AG04450 (cell line): ENCODE measurements around the gene DOLK. TPM values are rescaled to one million over a fixed set of nuclear protein-coding genes. Genes with fewer than 3 reads are reported as not detected.
"Not testable (repeated sequence)": the region's sequence is repeated elsewhere in the genome, so short reads cannot be mapped to it uniquely, and the experiment has no call there.

Source experiments
- CTCF ChIA-PET: fragments of 300-600, 350-600 bp; formaldehyde crosslinking; extraction: SDS; loops from one replicate; lab custom pipeline; 2022; ENCODE audit warnings: antibody characterized with exemption, inconsistent platforms; lab: Charles Lee
- POLR2A ChIA-PET: fragments of 350-600 bp; formaldehyde crosslinking; extraction: SDS; loops from one replicate; lab custom pipeline; 2021; ENCODE audit warnings: antibody characterized with exemption, inconsistent platforms; lab: Yijun Ruan, JAX
- DNase-seq: peaks from one replicate; pipeline ENCODE4 v3.0.0-alpha.2; 2011; ENCODE audit warnings: low read depth, low spot score
- H3K27ac ChIP-seq: one replicate; pipeline ENCODE4 v1.5.1; 2012; ENCODE audit warnings: low read depth, low read length, control low read depth
- H3K27me3 ChIP-seq: one replicate; pipeline ENCODE4 v1.6.0; 2012; ENCODE audit warnings: low read length; ENCODE audit not compliant: control insufficient read depth, insufficient read depth
- H3K4me3 ChIP-seq: 2 replicates; pipeline ENCODE4 v1.5.1; 2011; ENCODE audit warnings: mild to moderate bottlenecking, low read depth, low read length, control low read depth
- H3K9me3 ChIP-seq: 2 replicates; pipeline ENCODE4 v1.5.1; 2012; ENCODE audit warnings: low read length; ENCODE audit not compliant: control insufficient read depth, insufficient read depth
- polyA plus RNA-seq: library from polyadenylated mRNA; depleted of rRNA; stranded (reverse); fragments of >200 nt; gene quantifications from 2 replicates; pipeline ENCODE4 v1.2.3, GENCODE V29; 2011
- TF ChIP-seq, protein P1 (sequence below): IDR thresholded peaks from 2 replicates; pipeline ENCODE4 v1.5.1; 2011; ENCODE audit warnings: low read depth, low read length, control low read depth, inconsistent platforms

DOLK gene
- polyA plus RNA-seq, 1 experiment: 31.4 TPM

GRCh38 chr9:128986671-128987070, 39.3 kb upstream of the DOLK start:
- no peak for DNase-seq
- CTCF ChIA-PET: interaction anchor here (1.5 kb wide), 1 partner anchor 169 kb away, joined by 6 read pairs; the partner anchor contains the start of gene ENDOG
- POLR2A ChIA-PET: no interaction called here
- Histone ChIP-seq H3K9me3 (no peaks in the 10 kb centered on the region), H3K27me3 (no peaks in the 10 kb centered on the region), H3K4me3 (no peak overlapping the region), H3K27ac (no peak overlapping the region)
- TF ChIP-seq, protein P1, sequence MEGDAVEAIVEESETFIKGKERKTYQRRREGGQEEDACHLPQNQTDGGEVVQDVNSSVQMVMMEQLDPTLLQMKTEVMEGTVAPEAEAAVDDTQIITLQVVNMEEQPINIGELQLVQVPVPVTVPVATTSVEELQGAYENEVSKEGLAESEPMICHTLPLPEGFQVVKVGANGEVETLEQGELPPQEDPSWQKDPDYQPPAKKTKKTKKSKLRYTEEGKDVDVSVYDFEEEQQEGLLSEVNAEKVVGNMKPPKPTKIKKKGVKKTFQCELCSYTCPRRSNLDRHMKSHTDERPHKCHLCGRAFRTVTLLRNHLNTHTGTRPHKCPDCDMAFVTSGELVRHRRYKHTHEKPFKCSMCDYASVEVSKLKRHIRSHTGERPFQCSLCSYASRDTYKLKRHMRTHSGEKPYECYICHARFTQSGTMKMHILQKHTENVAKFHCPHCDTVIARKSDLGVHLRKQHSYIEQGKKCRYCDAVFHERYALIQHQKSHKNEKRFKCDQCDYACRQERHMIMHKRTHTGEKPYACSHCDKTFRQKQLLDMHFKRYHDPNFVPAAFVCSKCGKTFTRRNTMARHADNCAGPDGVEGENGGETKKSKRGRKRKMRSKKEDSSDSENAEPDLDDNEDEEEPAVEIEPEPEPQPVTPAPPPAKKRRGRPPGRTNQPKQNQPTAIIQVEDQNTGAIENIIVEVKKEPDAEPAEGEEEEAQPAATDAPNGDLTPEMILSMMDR: no peak

DNA sequence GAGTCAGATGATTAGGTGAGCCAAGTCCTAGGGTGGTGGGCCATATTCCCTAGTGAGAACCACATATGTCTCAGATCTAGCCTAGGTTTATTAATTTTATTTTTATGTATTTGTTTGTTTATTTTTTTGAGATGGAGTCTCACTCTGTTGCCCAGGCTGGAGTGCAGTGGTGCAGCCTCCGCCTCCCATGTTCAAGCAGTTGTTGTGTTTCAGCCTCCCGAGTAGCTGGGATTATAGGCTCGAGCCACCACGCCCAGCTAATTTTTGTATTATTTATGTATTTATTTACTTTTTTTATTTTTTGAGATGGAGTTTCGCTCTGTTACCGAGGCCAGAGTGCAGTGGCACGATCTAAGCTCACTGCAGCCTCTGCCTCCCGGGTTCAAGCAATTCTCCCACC, 36.1 kb upstream of the DOLK start:
- TF ChIP-seq, protein P1: no peak
- H3K27me3 ChIP-seq: no peaks in the 10 kb centered on the region
- ChIA-PET CTCF (no interaction called here), POLR2A (no interaction called here)
- no peaks in the 10 kb centered on the region for H3K9me3 ChIP-seq
- no peak for DNase-seq
- H3K27ac ChIP-seq: no peak overlapping the region
- H3K4me3 ChIP-seq: no peak overlapping the region

GRCh38 chr9:128979111-128979510, 31.7 kb upstream of the DOLK start:
- Histone ChIP-seq H3K27me3 (no peaks in the 10 kb centered on the region), H3K9me3 (no peaks in the 10 kb centered on the region), H3K27ac (no peak overlapping the region), H3K4me3 (no peak overlapping the region)
- TF ChIP-seq, protein P1: no peak
- ChIA-PET CTCF (no interaction called here), POLR2A (no interaction called here)
- DNase-seq: no peak

DNA sequence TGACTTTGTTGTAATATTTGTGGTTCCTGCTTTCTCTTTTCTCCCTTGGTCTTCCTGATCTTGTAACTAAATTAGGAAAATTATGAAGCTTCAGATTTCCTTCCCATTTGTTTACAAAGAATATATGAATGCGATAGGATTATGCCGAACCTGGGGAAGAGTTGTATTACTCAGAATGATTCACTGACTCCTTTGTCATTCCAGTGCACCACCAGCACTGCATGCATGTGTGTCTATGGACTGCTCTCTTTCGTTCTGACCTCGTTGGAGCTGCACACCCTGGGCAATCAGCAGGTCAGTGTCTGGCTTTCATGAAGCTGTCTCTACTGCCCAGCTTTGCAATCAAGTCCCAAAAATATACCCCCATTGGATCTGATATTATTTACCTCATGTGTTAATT, 25.6 kb upstream of the DOLK start:
- no peaks in the 10 kb centered on the region for H3K27me3 ChIP-seq
- ChIA-PET CTCF (no interaction called here), POLR2A (interaction anchor here (1.1 kb wide), 1 partner anchor 15 kb away, joined by 3 read pairs; no protein-coding TSS in a partner anchor)
- TF ChIP-seq, protein P1: no peak
- DNase-seq: peak; percentile 63
- H3K9me3 ChIP-seq: no peaks in the 10 kb centered on the region
- no peak overlapping the region for H3K27ac ChIP-seq
- no peak overlapping the region for H3K4me3 ChIP-seq

GRCh38 chr9:128969491-128969890, 22.1 kb upstream of the DOLK start:
- no peak for DNase-seq
- H3K27ac ChIP-seq: no peak overlapping the region
- no peak overlapping the region for H3K4me3 ChIP-seq
- ChIA-PET POLR2A (interaction anchor here (0.5 kb wide), 1 partner anchor 153 kb away, joined by 5 read pairs; no protein-coding TSS in a partner anchor), CTCF (no interaction called here)
- no peaks in the 10 kb centered on the region for H3K27me3 ChIP-seq
- no peaks in the 10 kb centered on the region for H3K9me3 ChIP-seq
- TF ChIP-seq, protein P1: no peak

- not testable (repeated sequence) for H3K9me3 ChIP-seq, H3K27me3 ChIP-seq, H3K27ac ChIP-seq, DNase-seq, H3K4me3 ChIP-seq
- POLR2A ChIA-PET: interaction anchor here (0.6 kb wide), 1 partner anchor 991 kb away, joined by 4 read pairs; no protein-coding TSS in a partner anchor
- CTCF ChIA-PET: interaction anchor here (1.1 kb wide), 1 partner anchor 11 kb away, joined by 7 read pairs; no protein-coding TSS in a partner anchor
These were observed 14.0 kb upstream of the DOLK start for GRCh38 chr9:128961403-128961802.
